Measurements from ENCODE around the gene DAD1. TPM values are rescaled to one million over a fixed set of nuclear protein-coding genes. Genes with fewer than 3 reads are reported as not detected.

DAD1 gene
- total RNA-seq, 1 experiment from 2014 or later: 166 TPM

GRCh38 chr14:22524115-22524783 lies 64.8 kb downstream of the DAD1 start:
- H3K9me3 Mint-ChIP-seq (ENCODE audit: unreplicated experiment): no peaks in the 10 kb centered on the region
- ChIA-PET CTCF (interaction anchor here (0.6 to 1.1 kb wide), 3 partner anchors 21 to 538 kb away, joined by 3 read pairs; no protein-coding TSS in a partner anchor), POLR2A (interaction anchor here (0.8 to 1.1 kb wide), 2 partner anchors 12 to 15 kb away, joined by 3 to 4 read pairs; no protein-coding TSS in a partner anchor)
- intact Hi-C loops (cut with micrococcal nuclease): no loop called here
- no peaks in the 10 kb centered on the region for H3K27me3 Mint-ChIP-seq (ENCODE audit: insufficient read depth, unreplicated experiment)
- no peak overlapping the region for H3K4me3 Mint-ChIP-seq (ENCODE audit: unreplicated experiment)
- H3K27ac Mint-ChIP-seq (ENCODE audit: low read depth, unreplicated experiment): no peak overlapping the region
- no TSS peak for BruUV-seq (replicated peaks)
- no peak for DNase-seq (ENCODE audit: unreplicated experiment)
- TF ChIP-seq, protein P1, sequence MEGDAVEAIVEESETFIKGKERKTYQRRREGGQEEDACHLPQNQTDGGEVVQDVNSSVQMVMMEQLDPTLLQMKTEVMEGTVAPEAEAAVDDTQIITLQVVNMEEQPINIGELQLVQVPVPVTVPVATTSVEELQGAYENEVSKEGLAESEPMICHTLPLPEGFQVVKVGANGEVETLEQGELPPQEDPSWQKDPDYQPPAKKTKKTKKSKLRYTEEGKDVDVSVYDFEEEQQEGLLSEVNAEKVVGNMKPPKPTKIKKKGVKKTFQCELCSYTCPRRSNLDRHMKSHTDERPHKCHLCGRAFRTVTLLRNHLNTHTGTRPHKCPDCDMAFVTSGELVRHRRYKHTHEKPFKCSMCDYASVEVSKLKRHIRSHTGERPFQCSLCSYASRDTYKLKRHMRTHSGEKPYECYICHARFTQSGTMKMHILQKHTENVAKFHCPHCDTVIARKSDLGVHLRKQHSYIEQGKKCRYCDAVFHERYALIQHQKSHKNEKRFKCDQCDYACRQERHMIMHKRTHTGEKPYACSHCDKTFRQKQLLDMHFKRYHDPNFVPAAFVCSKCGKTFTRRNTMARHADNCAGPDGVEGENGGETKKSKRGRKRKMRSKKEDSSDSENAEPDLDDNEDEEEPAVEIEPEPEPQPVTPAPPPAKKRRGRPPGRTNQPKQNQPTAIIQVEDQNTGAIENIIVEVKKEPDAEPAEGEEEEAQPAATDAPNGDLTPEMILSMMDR (IDR thresholded peaks at IDR 0.05; ENCODE audit: unreplicated experiment): no peak
- no peaks in the 10 kb centered on the region for H3K36me3 Mint-ChIP-seq (ENCODE audit: insufficient read depth, unreplicated experiment)
- H3K4me1 Mint-ChIP-seq (ENCODE audit: insufficient read depth, unreplicated experiment): no peaks in the 10 kb centered on the region

DNA sequence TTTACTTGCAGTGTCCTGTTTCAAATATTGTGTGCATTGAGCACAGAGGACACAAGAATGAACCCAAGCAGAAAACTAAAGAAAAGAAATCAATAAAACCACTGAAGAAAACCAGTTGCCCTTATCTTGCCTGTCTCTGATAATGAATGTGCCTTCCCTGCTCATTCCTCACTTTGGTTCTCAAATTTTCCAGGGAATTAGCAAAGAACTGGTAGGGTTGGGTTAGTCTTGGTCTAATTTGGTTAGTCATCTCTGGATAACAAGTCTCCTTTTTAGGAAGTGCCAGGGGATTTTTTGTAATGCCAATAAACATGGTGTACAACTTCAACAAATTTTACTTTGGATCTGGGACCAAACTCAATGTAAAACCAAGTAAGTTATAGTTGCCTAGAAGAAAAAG lies 65.7 kb downstream of the DAD1 start:
- TF ChIP-seq, protein P1 (IDR thresholded peaks at IDR 0.05; ENCODE audit: unreplicated experiment): no peak
- peaks cover 3% of the 10 kb centered on the region for H3K4me1 Mint-ChIP-seq (ENCODE audit: insufficient read depth, unreplicated experiment)
- H3K9me3 Mint-ChIP-seq (ENCODE audit: unreplicated experiment): no peaks in the 10 kb centered on the region
- CTCF ChIA-PET: interaction anchor here (0.6 kb wide), 1 partner anchor 12 kb away, joined by 4 read pairs; no protein-coding TSS in a partner anchor
- no TSS peak for BruUV-seq (replicated peaks)
- DNase-seq (ENCODE audit: unreplicated experiment): no peak
- H3K27me3 Mint-ChIP-seq (ENCODE audit: insufficient read depth, unreplicated experiment): no peaks in the 10 kb centered on the region
- H3K36me3 Mint-ChIP-seq (ENCODE audit: insufficient read depth, unreplicated experiment): no peaks in the 10 kb centered on the region
- intact Hi-C loops (cut with micrococcal nuclease): no loop called here
- H3K4me3 Mint-ChIP-seq (ENCODE audit: unreplicated experiment): no peak overlapping the region
- no peak overlapping the region for H3K27ac Mint-ChIP-seq (ENCODE audit: low read depth, unreplicated experiment)
- POLR2A ChIA-PET: no interaction called here

DNA sequence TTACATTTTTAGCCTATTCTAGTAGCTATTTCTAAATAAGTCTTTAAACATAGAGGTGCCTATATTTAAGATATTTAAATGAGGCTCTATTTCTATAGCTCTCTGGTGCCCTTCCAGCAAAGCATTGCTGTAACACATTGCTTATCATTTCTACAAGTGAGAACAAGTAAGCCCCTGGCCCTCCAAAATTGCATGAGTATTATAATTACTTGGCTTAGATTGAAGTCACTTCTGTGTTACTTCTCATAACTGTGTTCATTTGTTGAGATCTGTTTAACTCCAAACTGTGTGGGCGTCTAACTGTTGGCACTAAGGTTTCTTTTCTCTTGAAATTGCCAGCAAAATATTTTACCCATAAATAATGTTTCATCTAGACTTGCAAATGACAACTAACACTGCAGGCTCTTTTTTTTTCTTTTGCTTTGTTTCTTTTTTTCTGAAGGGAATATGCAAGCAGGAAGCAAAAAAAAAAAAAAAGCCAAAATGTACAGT lies 66.5 kb downstream of the DAD1 start:
- intact Hi-C loops (cut with micrococcal nuclease): no loop called here
- POLR2A ChIA-PET: interaction anchor here (0.7 to 0.9 kb wide), 2 partner anchors 12 to 427 kb away, joined by 3 read pairs; no protein-coding TSS in a partner anchor
- Mint-ChIP-seq H3K27me3 (ENCODE audit: insufficient read depth, unreplicated experiment) (no peaks in the 10 kb centered on the region), H3K4me3 (ENCODE audit: unreplicated experiment) (no peak overlapping the region), H3K9me3 (ENCODE audit: unreplicated experiment) (no peaks in the 10 kb centered on the region), H3K27ac (ENCODE audit: low read depth, unreplicated experiment) (no peak overlapping the region), H3K36me3 (ENCODE audit: insufficient read depth, unreplicated experiment) (no peaks in the 10 kb centered on the region), H3K4me1 (ENCODE audit: insufficient read depth, unreplicated experiment) (peaks cover 5% of the 10 kb centered on the region)
- DNase-seq (ENCODE audit: unreplicated experiment): no peak
- CTCF ChIA-PET: interaction anchor here (0.5 to 1.2 kb wide), 4 partner anchors 12 to 1553 kb away, joined by 3 to 4 read pairs (median 4); no protein-coding TSS in a partner anchor
- BruUV-seq (replicated peaks): no TSS peak
- TF ChIP-seq, protein P1 (IDR thresholded peaks at IDR 0.05; ENCODE audit: unreplicated experiment): no peak

DNA sequence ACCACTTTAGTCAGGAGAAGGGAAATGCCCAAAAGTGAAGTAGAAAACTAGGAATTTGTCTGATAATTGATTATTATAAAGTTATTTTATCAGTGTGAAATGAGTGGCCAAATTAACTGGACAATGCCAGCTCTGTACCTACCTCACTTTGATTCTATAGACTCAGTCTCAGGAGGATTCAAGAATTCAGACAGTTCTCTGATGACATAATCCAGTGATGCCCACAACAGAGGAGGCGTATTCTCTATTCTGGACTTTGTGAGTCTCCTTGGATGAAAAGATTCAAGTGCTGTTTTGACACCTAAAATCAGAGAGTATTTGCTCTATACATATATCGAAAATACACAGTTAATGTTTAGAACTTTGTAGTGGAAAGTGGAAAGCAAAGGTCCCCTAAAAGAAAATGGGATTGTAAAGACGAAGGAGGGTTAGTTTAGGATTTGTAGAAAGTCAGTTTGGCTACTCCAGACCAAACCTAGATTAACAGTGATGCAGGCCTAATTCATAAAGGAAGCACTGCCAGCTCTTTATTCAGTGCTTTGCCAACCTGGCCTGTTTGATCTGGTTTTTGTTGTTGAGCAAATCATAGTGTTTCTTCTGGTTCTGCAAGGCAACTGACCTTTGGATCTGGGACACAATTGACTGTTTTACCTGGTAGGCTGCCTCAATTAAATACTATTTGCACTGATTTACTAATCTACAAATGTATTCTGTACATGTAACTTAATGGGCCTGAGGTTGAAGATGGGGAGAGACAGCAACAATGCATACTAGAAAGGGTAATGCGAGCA lies 67.4 kb downstream of the DAD1 start:
- peaks cover 5% of the 10 kb centered on the region for H3K4me1 Mint-ChIP-seq (ENCODE audit: insufficient read depth, unreplicated experiment)
- POLR2A ChIA-PET: interaction anchor here (0.6 to 0.9 kb wide), 3 partner anchors 13 to 324 kb away, joined by 3 to 5 read pairs (median 3); no protein-coding TSS in a partner anchor
- no TSS peak for BruUV-seq (replicated peaks)
- H3K9me3 Mint-ChIP-seq (ENCODE audit: unreplicated experiment): no peaks in the 10 kb centered on the region
- no peak overlapping the region for H3K27ac Mint-ChIP-seq (ENCODE audit: low read depth, unreplicated experiment)
- H3K27me3 Mint-ChIP-seq (ENCODE audit: insufficient read depth, unreplicated experiment): no peaks in the 10 kb centered on the region
- TF ChIP-seq, protein P1 (IDR thresholded peaks at IDR 0.05; ENCODE audit: unreplicated experiment): no peak
- no peaks in the 10 kb centered on the region for H3K36me3 Mint-ChIP-seq (ENCODE audit: insufficient read depth, unreplicated experiment)
- intact Hi-C loops (cut with micrococcal nuclease): no loop called here
- no peak for DNase-seq (ENCODE audit: unreplicated experiment)
- CTCF ChIA-PET: interaction anchor here (0.5 to 1.2 kb wide), 5 partner anchors 15 to 1112 kb away, joined by 3 to 4 read pairs (median 3); no protein-coding TSS in a partner anchor
- H3K4me3 Mint-ChIP-seq (ENCODE audit: unreplicated experiment): no peak overlapping the region

All from MCF 10A (cell line).